H9 (cell line): ENCODE data around the gene MAST4. TPM values are rescaled to one million over a fixed set of nuclear protein-coding genes. Genes with fewer than 3 reads are reported as not detected.

Source experiments
- DNase-seq: peaks from one replicate; pipeline ENCODE4 v3.0.0-alpha.2; 2017
- H2AFZ ChIP-seq: one replicate; pipeline ENCODE4 v1.6.1; 2013; ENCODE audit warnings: mild to moderate bottlenecking, low read length, control low read depth, moderate library complexity
- H2AK5ac ChIP-seq: 2 replicates; pipeline ENCODE4 v1.6.1; 2013; ENCODE audit warnings: low read length, control low read depth, mixed read lengths; ENCODE audit not compliant: insufficient read length
- H2BK120ac ChIP-seq: one replicate; pipeline ENCODE4 v1.6.1; 2013; ENCODE audit warnings: low read depth, mild to moderate bottlenecking, low read length, control low read depth, inconsistent platforms; ENCODE audit not compliant: poor library complexity, severe bottlenecking
- H2BK12ac ChIP-seq: 2 replicates; pipeline ENCODE4 v1.6.1; 2013; ENCODE audit warnings: low read length, control low read depth, mixed read lengths, low read depth; ENCODE audit not compliant: insufficient read length
- H2BK15ac ChIP-seq: 2 replicates; pipeline ENCODE4 v1.6.1; 2013; ENCODE audit warnings: low read depth, low read length, control low read depth
- H2BK20ac ChIP-seq: one replicate; pipeline ENCODE4 v1.6.1; 2013; ENCODE audit warnings: low read depth, mild to moderate bottlenecking, low read length, control low read depth, inconsistent platforms; ENCODE audit not compliant: poor library complexity, severe bottlenecking
- H2BK5ac ChIP-seq: 2 replicates; pipeline ENCODE4 v1.6.1; 2013; ENCODE audit warnings: low read length, control low read depth, mixed read lengths; ENCODE audit not compliant: insufficient read length
- H3K14ac ChIP-seq: 2 replicates; pipeline ENCODE4 v1.6.1; 2013; ENCODE audit warnings: low read length, control low read depth; ENCODE audit not compliant: insufficient read depth
- H3K18ac ChIP-seq: 2 replicates; pipeline ENCODE4 v1.6.1; 2013; ENCODE audit warnings: low read depth, mild to moderate bottlenecking, mixed read lengths, low read length, control low read depth; ENCODE audit not compliant: insufficient read length
- H3K23ac ChIP-seq: 2 replicates; pipeline ENCODE4 v1.6.1; 2013; ENCODE audit warnings: low read length, control low read depth, mixed read lengths, low read depth; ENCODE audit not compliant: insufficient read length
- H3K23me2 ChIP-seq: 2 replicates; pipeline ENCODE4 v1.6.1; 2013; ENCODE audit warnings: low read depth, mild to moderate bottlenecking, mixed read lengths, low read length, control low read depth; ENCODE audit not compliant: insufficient read length, poor library complexity, severe bottlenecking
- H3K27ac ChIP-seq: 2 replicates; pipeline ENCODE4 v1.5.1; 2013; ENCODE audit warnings: low read length, control low read depth, mixed read lengths, low read depth; ENCODE audit not compliant: insufficient read length
- H3K27me3 ChIP-seq: 2 replicates; pipeline ENCODE4 v1.6.1; 2013; ENCODE audit warnings: low read length, control low read depth, inconsistent platforms; ENCODE audit not compliant: insufficient read depth
- H3K4ac ChIP-seq: 2 replicates; pipeline ENCODE4 v1.6.1; 2013; ENCODE audit warnings: low read depth, mild to moderate bottlenecking, control low read depth, inconsistent platforms, low read length, moderate library complexity
- H3K4me1 ChIP-seq: 2 replicates; pipeline ENCODE4 v1.6.1; 2013; ENCODE audit warnings: low read length, control low read depth, inconsistent platforms; ENCODE audit not compliant: insufficient read depth
- H3K4me2 ChIP-seq: 2 replicates; pipeline ENCODE4 v1.6.1; 2013; ENCODE audit warnings: low read length, control low read depth, mixed read lengths; ENCODE audit not compliant: insufficient read length, insufficient read depth
- H3K56ac ChIP-seq: 2 replicates; pipeline ENCODE4 v1.6.1; 2013; ENCODE audit warnings: low read depth, mild to moderate bottlenecking, mixed read lengths, low read length, control low read depth; ENCODE audit not compliant: insufficient read length
- H3K79me1 ChIP-seq: 2 replicates; pipeline ENCODE4 v1.6.1; 2013; ENCODE audit warnings: low read depth, mild to moderate bottlenecking, moderate library complexity, low read length, control low read depth, inconsistent platforms; ENCODE audit not compliant: insufficient read depth, poor library complexity, severe bottlenecking
- H3K79me2 ChIP-seq: 2 replicates; pipeline ENCODE4 v1.6.1; 2013; ENCODE audit warnings: low read length, control low read depth, inconsistent platforms; ENCODE audit not compliant: insufficient read depth
- H3K9ac ChIP-seq: 2 replicates; pipeline ENCODE4 v1.6.1; 2013; ENCODE audit warnings: low read length, control low read depth, mixed read lengths; ENCODE audit not compliant: insufficient read length; ENCODE audit errors: extremely low read depth
- H3K9me3 ChIP-seq: one replicate; pipeline ENCODE4 v1.6.1; 2013; ENCODE audit warnings: low read depth, low read length, inconsistent platforms; ENCODE audit not compliant: control insufficient read depth
- H3T11ph ChIP-seq: one replicate; pipeline ENCODE4 v1.6.1; 2013; ENCODE audit warnings: mild to moderate bottlenecking, low read length, control low read depth, inconsistent platforms
- H4K20me1 ChIP-seq: one replicate; pipeline ENCODE4 v1.6.1; 2013; ENCODE audit not compliant: control insufficient read depth, insufficient read length, insufficient read depth
- H4K5ac ChIP-seq: 2 replicates; pipeline ENCODE4 v1.6.1; 2013; ENCODE audit warnings: low read depth, mild to moderate bottlenecking, mixed read lengths, low read length, control low read depth; ENCODE audit not compliant: insufficient read length
- H4K8ac ChIP-seq: replicated peaks from 2 replicates; pipeline ENCODE4 v1.6.1; 2013; ENCODE audit warnings: low read length, control low read depth, mixed read lengths, low read depth; ENCODE audit not compliant: insufficient read length
- H4K91ac ChIP-seq: 2 replicates; pipeline ENCODE4 v1.6.1; 2013; ENCODE audit warnings: low read depth, mild to moderate bottlenecking, moderate library complexity, mixed read lengths, low read length, control low read depth; ENCODE audit not compliant: insufficient read length
- H3K27ac Mint-ChIP-seq, 3 experiments: 2 replicates in 2 of 3; 3 replicates in 1 of 3; pipeline ENCODE4 v1.8.0; 2020 to 2021; ENCODE audit warnings: mixed read lengths in 3 of 3, mild to moderate bottlenecking in 1 of 3, moderate library complexity in 1 of 3
- H3K27me3 Mint-ChIP-seq: 2 replicates; pipeline ENCODE4 v1.8.0; 2021; ENCODE audit warnings: low read depth, mild to moderate bottlenecking, moderate library complexity, mixed read lengths
- H3K36me3 Mint-ChIP-seq, 3 experiments: 2 replicates in 2 of 3; 3 replicates in 1 of 3; pipeline ENCODE4 v1.8.0; 2020 to 2021; ENCODE audit warnings: low read depth in 3 of 3, mixed read lengths in 3 of 3; ENCODE audit not compliant: insufficient read depth in 1 of 3
- H3K4me1 Mint-ChIP-seq, 2 experiments: 2 replicates each; pipeline ENCODE4 v1.8.0; 2020; ENCODE audit warnings: mixed read lengths in 2 of 2
- H3K4me3 Mint-ChIP-seq, 2 experiments: 2 replicates in 1 of 2; 3 replicates in 1 of 2; pipeline ENCODE4 v1.8.0; 2020 to 2021; ENCODE audit warnings: mild to moderate bottlenecking in 2 of 2, mixed read lengths in 2 of 2, moderate library complexity in 1 of 2
- H3K9me3 Mint-ChIP-seq, 2 experiments: 2 replicates in 1 of 2; 3 replicates in 1 of 2; pipeline ENCODE4 v1.8.0; 2020; ENCODE audit warnings: mild to moderate bottlenecking in 2 of 2, mixed read lengths in 2 of 2, moderate library complexity in 1 of 2
- CTCF ChIP-seq: fragments of 200-600 bp; sonication (generic); conservative IDR thresholded peaks from 3 replicates; pipeline ENCODE4 v1.8.0; 2021; ENCODE audit warnings: antibody characterized with exemption, mild to moderate bottlenecking
- WGBS: extraction: QIAGEN DNeasy Blood & Tissue Kit; methylation state at CpG from one replicate; pipeline ENCODE4 v1.1.7; 2013; ENCODE audit warnings: missing lambda C conversion rate, low lambda C conversion rate, mixed read lengths; ENCODE audit not compliant: insufficient read length; ENCODE audit errors: extremely low coverage; 5-methylcytosine and 5-hydroxymethylcytosine counted together
- total RNA-seq: library from RNA; stranded (reverse); gene quantifications from 2 replicates; pipeline ENCODE4 v1.2.1, GENCODE V29; 2021

The MAST4 gene
- total RNA-seq, 1 experiment from 2014 or later = 3.7 TPM

GRCh38 chr5:66856041-66856805 is 260.0 kb downstream of the MAST4 start:
- peaks cover 4 to 11% of the 10 kb centered on the region in 2 experiments for H3K4me1 Mint-ChIP-seq
- H3K4me3 Mint-ChIP-seq = no peak overlapping the region
- H3K79me1 ChIP-seq = no peaks in the 10 kb centered on the region
- no peak overlapping the region for H3K23ac ChIP-seq
- H3K27me3 ChIP-seq = no peaks in the 10 kb centered on the region
- no peak overlapping the region for H3K4ac ChIP-seq
- H2BK20ac ChIP-seq = no peak overlapping the region
- no peaks in the 10 kb centered on the region; the same call in 1 of the 2 replicates for H3K4me1 ChIP-seq
- H4K20me1 ChIP-seq = no peaks in the 10 kb centered on the region
- no peak overlapping the region for H4K91ac ChIP-seq
- H2AFZ ChIP-seq = no peak overlapping the region
- no peak for DNase-seq
- no peak overlapping the region for H4K5ac ChIP-seq
- H3K56ac ChIP-seq = no peak overlapping the region
- H2BK15ac ChIP-seq = no peak overlapping the region
- no peak overlapping the region for H3K4me2 ChIP-seq
- no peaks in the 10 kb centered on the region for H3K9me3 Mint-ChIP-seq
- H3K18ac ChIP-seq = no peak overlapping the region
- H3K23me2 ChIP-seq = no peaks in the 10 kb centered on the region
- H4K8ac ChIP-seq = no peak overlapping the region
- H3K9me3 ChIP-seq = no peaks in the 10 kb centered on the region
- no peak overlapping the region; a peak in 1 of 7 replicates for H3K27ac Mint-ChIP-seq
- WGBS = no CpG with 5 or more reads among the region's 2 CpGs
- H3K9ac ChIP-seq = no peak overlapping the region
- H3T11ph ChIP-seq = no peak overlapping the region
- no peak for TF ChIP-seq CTCF
- H3K14ac ChIP-seq = no peak overlapping the region
- no peak overlapping the region for H2BK12ac ChIP-seq
- no peaks in the 10 kb centered on the region for H3K27me3 Mint-ChIP-seq
- H2AK5ac ChIP-seq = no peak overlapping the region
- no peaks in the 10 kb centered on the region for H3K79me2 ChIP-seq
- no peak overlapping the region for H2BK5ac ChIP-seq
- no peaks in the 10 kb centered on the region for H3K36me3 Mint-ChIP-seq
- no peak overlapping the region for H3K27ac ChIP-seq
- no peak overlapping the region for H2BK120ac ChIP-seq
